SU-DHL-6 (cell line): ENCODE data around the gene SLC25A26.

Source experiments
- H2AFZ ChIP-seq: fragments of 200-600 bp; sonication (generic); 2 replicates; pipeline ENCODE4 v1.6.1; 2014; ENCODE audit warnings: low read depth, mild to moderate bottlenecking, moderate library complexity, mixed read lengths, antibody characterized with exemption, low read length; ENCODE audit not compliant: severe bottlenecking
- H3F3A ChIP-seq: fragments of 200-600 bp; shearing (Covaris generic); 2 replicates; pipeline ENCODE4 v1.6.0; 2016; ENCODE audit warnings: antibody characterized with exemption, mild to moderate bottlenecking; ENCODE audit not compliant: insufficient read depth
- H3K27ac ChIP-seq: fragments of 200-600 bp; sonication (generic); 2 replicates; pipeline ENCODE4 v1.5.1; 2016; ENCODE audit warnings: low read depth, mild to moderate bottlenecking, low read length, moderate library complexity, mixed read lengths
- H3K27me3 ChIP-seq: fragments of 200-600 bp; sonication (generic), shearing (Covaris generic); 2 replicates; pipeline ENCODE4 v1.6.0; 2014; ENCODE audit warnings: mild to moderate bottlenecking, low read length
- H3K36me3 ChIP-seq: fragments of 200-600 bp; sonication (generic); 2 replicates; pipeline ENCODE4 v1.6.1; 2014; ENCODE audit warnings: mild to moderate bottlenecking, low read length, mixed read lengths
- H3K4me2 ChIP-seq: fragments of 300-600, 200-600 bp; shearing (Covaris generic), sonication (generic); 2 replicates; pipeline ENCODE4 v1.6.0; 2014; ENCODE audit warnings: low read length, low read depth, mild to moderate bottlenecking; ENCODE audit not compliant: poor library complexity, severe bottlenecking
- H3K4me3 ChIP-seq: fragments of 200-600 bp; sonication (generic); 2 replicates; pipeline ENCODE4 v1.5.1; 2014; ENCODE audit warnings: antibody characterized with exemption, low read length, mild to moderate bottlenecking, mixed read lengths; ENCODE audit not compliant: insufficient read depth, poor library complexity, severe bottlenecking
- H3K79me2 ChIP-seq: fragments of 200-600 bp; sonication (generic); 2 replicates; pipeline ENCODE4 v1.6.1; 2014; ENCODE audit warnings: mild to moderate bottlenecking, low read length, moderate library complexity; ENCODE audit not compliant: insufficient read depth
- H3K9ac ChIP-seq: fragments of 200-600 bp; sonication (generic); 2 replicates; pipeline ENCODE4 v1.7.0; 2014; ENCODE audit warnings: mild to moderate bottlenecking, low read length
- H3K9me2 ChIP-seq: fragments of 200-600 bp; sonication (generic); replicated peaks from 2 replicates; pipeline ENCODE4 v1.6.1; 2014; ENCODE audit warnings: low read length; ENCODE audit not compliant: insufficient read depth
- H3K9me3 ChIP-seq: fragments of 200-600 bp; sonication (generic); 2 replicates; pipeline ENCODE4 v1.6.1; 2014; ENCODE audit warnings: low read length, mixed read lengths; ENCODE audit not compliant: insufficient read depth
- H4K20me1 ChIP-seq: fragments of 200-600 bp; sonication (generic); 2 replicates; pipeline ENCODE4 v1.6.1; 2014; ENCODE audit warnings: low read depth, mild to moderate bottlenecking, antibody characterized with exemption, low read length, moderate library complexity, mixed read lengths
- EZH2phosphoT487 ChIP-seq: fragments of 200-600 bp; sonication (generic), shearing (Covaris generic); conservative IDR thresholded peaks from 2 replicates; pipeline ENCODE4 v1.6.1; 2018; ENCODE audit warnings: mild to moderate bottlenecking, antibody characterized with exemption, low read length, moderate library complexity, mixed read lengths
- TF ChIP-seq, protein P1 (sequence below): fragments of 200-600 bp; sonication (generic); IDR thresholded peaks from one replicate; pipeline ENCODE4 v1.5.1; 2017; ENCODE audit warnings: antibody characterized with exemption, mild to moderate bottlenecking, low read length, moderate library complexity; ENCODE audit not compliant: insufficient read depth, poor library complexity, severe bottlenecking

Gene SLC25A26

DNA sequence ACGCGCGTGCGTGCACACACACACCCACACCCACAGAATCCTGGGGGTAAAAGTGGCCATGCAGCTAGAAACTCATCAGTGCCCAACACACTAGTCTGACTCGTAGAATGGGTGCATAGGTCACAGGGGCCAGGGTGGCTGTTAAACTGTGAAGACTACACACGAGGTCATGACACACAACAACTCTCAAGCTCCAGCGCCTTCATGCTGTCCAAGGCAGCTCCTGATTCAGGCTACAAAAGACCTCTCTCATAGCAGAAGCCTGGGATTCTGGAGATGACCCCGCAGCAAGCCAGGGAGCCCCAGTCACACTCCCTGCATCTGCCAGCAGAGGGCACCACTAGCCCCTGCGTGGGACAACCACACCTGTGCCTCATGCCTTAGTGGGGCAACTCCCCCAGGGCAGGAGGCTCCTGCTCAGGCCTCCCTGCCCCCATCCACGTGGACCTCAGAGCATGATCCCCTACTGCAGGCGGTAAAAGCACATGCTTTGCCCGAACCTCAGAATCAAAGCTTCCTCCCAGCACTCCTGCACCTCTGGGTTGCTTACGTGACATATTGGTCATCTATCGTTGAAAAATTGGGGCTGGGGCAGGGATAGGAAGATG, 186.9 kb downstream of the SLC25A26 start:
- no peak overlapping the region for H3K9ac ChIP-seq
- H3K27ac ChIP-seq: no peak overlapping the region
- no peaks in the 10 kb centered on the region for H3K36me3 ChIP-seq
- H4K20me1 ChIP-seq: no peaks in the 10 kb centered on the region
- no peak overlapping the region for H3K4me2 ChIP-seq
- H3K27me3 ChIP-seq: no peaks in the 10 kb centered on the region
- no peaks in the 10 kb centered on the region for H3K9me3 ChIP-seq
- no peaks in the 10 kb centered on the region for H3K9me2 ChIP-seq
- TF ChIP-seq, protein P1, sequence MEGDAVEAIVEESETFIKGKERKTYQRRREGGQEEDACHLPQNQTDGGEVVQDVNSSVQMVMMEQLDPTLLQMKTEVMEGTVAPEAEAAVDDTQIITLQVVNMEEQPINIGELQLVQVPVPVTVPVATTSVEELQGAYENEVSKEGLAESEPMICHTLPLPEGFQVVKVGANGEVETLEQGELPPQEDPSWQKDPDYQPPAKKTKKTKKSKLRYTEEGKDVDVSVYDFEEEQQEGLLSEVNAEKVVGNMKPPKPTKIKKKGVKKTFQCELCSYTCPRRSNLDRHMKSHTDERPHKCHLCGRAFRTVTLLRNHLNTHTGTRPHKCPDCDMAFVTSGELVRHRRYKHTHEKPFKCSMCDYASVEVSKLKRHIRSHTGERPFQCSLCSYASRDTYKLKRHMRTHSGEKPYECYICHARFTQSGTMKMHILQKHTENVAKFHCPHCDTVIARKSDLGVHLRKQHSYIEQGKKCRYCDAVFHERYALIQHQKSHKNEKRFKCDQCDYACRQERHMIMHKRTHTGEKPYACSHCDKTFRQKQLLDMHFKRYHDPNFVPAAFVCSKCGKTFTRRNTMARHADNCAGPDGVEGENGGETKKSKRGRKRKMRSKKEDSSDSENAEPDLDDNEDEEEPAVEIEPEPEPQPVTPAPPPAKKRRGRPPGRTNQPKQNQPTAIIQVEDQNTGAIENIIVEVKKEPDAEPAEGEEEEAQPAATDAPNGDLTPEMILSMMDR: peak; percentile 71
- no peak for TF ChIP-seq EZH2phosphoT487
- H2AFZ ChIP-seq: no peak overlapping the region
- H3F3A ChIP-seq: no peaks in the 10 kb centered on the region
- no peaks in the 10 kb centered on the region for H3K79me2 ChIP-seq
- no peak overlapping the region for H3K4me3 ChIP-seq

GRCh38 chr3:66409771-66410754, 189.3 kb downstream of the SLC25A26 start:
- H3K4me3 ChIP-seq: no peak overlapping the region
- H3K27ac ChIP-seq: no peak overlapping the region
- no peaks in the 10 kb centered on the region for H3K79me2 ChIP-seq
- H3K27me3 ChIP-seq: no peaks in the 10 kb centered on the region
- no peaks in the 10 kb centered on the region for H3K9me3 ChIP-seq
- H3K4me2 ChIP-seq: no peak overlapping the region
- H3K36me3 ChIP-seq: no peaks in the 10 kb centered on the region
- no peaks in the 10 kb centered on the region for H3K9me2 ChIP-seq
- H2AFZ ChIP-seq: no peak overlapping the region
- H3K9ac ChIP-seq: no peak overlapping the region
- no peak for TF ChIP-seq EZH2phosphoT487
- TF ChIP-seq, protein P1: no peak
- no peaks in the 10 kb centered on the region for H3F3A ChIP-seq
- H4K20me1 ChIP-seq: no peaks in the 10 kb centered on the region

DNA sequence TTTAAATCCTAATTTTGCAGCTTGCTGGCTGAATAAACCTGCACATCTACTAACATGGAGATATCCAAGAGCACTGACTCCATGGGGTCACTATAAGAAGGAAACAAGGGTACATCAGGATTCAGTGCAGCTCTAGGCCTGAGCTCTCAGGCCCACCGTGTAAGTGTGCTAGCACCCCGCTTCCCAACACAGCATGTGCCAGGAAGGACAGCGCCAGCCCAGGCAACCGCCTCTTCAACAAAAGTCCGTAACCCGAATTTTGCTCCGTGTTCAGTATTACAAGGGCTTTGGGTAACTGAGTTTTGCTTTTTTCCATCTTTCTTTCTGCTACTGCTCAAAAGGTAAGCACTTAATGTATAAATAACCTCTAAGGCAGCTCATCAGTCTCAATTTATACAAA, 190.2 kb downstream of the SLC25A26 start:
- no peaks in the 10 kb centered on the region for H3K9me2 ChIP-seq
- no peaks in the 10 kb centered on the region for H3K79me2 ChIP-seq
- no peaks in the 10 kb centered on the region for H3F3A ChIP-seq
- no peak overlapping the region for H3K27ac ChIP-seq
- H3K9me3 ChIP-seq: no peaks in the 10 kb centered on the region
- H2AFZ ChIP-seq: no peak overlapping the region
- H3K27me3 ChIP-seq: no peaks in the 10 kb centered on the region
- no peaks in the 10 kb centered on the region for H3K36me3 ChIP-seq
- no peak overlapping the region for H3K9ac ChIP-seq
- no peak for TF ChIP-seq EZH2phosphoT487
- TF ChIP-seq, protein P1: no peak
- H3K4me3 ChIP-seq: no peak overlapping the region
- no peak overlapping the region for H3K4me2 ChIP-seq
- no peaks in the 10 kb centered on the region for H4K20me1 ChIP-seq
